COR-L47 (cell line): Measurements from ENCODE around the gene KIF4A.
A peak's percentile ranks its signal among the peaks of the same experiment; 100 is the strongest.
"Not testable (repeated sequence)": the region's sequence is repeated elsewhere in the genome, so short reads cannot be mapped to it uniquely, and the experiment has no call there.

Experiments used
- DNase-seq: peaks from one replicate; lab custom pipeline; 2025; lab: John Stamatoyannopoulos, UW

KIF4A gene

DNA sequence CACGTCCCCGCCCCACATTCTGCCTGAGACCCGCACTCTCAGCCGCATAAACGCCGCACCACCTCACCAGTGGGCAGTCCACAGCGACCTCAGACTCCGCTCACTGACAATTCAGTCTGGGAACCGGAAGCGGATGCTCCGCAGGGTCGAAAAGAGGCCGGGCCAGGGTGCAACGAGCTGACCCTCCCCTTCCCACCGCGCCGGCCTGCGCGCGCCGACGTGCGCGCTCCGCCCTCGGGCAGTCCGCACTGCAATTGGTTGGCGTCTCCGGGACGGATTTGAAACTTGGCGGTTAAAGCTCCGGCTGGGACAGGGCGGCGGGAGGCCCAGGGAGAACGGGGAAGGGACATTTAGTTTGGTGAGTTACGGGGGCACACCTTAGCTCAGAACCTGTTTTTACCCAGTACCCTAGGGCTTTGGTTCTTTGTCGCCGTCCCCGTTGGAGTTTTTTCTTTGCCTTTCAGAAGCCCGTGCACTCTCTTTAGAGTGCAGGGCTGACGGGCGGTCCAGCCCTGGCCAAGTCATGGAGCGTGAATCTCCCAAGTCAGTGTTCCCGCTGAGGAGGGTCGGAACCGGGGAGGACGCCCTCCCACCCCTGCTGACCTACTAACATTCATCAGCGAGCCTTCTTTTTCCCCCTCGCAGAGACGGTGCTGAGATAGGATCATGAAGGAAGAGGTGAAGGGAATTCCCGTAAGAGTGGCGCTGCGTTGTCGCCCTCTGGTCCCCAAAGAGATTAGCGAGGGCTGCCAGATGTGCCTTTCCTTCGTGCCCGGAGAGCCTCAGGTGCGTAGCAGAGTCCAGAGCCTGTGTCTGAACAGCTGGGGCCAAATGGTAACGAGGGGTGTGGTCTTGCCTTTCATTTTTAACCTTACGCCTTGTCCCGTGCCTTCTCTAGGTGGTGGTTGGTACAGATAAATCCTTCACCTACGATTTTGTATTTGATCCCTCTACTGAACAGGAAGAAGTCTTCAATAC lies at the start of gene KIF4A, which contains the start of gene PDZD11:
Gene KIF4A, plus strand, starts transcription at position 312 of the 978 bp plus-strand sequence. Its CDS starts 355 bp downstream, at position 667.
Gene PDZD11, minus strand, starts transcription at position 135 of the 978 bp plus-strand sequence. CDS start 586 bp downstream, outside the sequence.
- peak; percentile 51 for DNase-seq

- DNase-seq: no peak
These were observed 49.2 kb upstream of the KIF4A start for GRCh38 chrX:70240751-70241150.

- DNase-seq: no peak
These were observed 48.4 kb upstream of the KIF4A start for GRCh38 chrX:70241501-70241900.

DNA sequence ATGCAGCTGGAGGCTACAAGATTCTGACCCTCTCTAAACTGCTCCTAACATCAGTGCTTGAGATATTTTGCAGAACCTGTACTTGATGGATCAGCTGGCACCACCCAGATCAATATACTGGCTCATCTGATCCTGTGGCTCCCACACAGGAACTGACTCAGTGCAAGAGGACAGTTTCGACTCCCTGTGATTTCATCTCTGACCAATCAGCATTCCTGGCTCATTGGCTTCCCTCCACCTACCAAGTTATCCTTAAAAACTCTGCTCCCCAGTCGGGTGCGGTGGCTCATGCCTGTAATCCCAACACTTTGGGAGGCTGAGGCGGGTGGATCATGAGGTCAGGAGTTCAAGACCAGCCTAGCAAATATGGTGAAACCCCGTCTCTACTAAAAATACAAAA lies 46.3 kb upstream of the KIF4A start:
- DNase-seq: not testable (repeated sequence)

DNA sequence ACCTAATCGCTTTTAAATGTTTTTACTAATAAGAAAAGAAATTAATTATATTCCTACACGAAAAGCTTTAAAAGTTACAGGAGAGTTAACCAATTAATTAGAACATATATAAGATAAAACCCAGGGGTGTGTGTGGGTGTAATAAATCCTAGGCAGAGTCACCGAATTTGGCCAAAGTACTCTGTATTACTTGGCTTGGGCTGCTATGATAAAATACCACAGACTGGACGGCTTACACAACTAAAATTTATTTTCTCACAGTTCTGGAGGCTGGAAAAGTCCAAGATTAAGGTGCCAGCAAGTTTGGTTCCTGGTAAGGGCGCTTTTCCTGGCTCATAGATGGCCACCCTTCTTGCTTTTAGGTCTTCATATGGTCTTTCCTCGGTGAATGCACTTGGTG lies 45.0 kb upstream of the KIF4A start:
- DNase-seq: no peak

DNA sequence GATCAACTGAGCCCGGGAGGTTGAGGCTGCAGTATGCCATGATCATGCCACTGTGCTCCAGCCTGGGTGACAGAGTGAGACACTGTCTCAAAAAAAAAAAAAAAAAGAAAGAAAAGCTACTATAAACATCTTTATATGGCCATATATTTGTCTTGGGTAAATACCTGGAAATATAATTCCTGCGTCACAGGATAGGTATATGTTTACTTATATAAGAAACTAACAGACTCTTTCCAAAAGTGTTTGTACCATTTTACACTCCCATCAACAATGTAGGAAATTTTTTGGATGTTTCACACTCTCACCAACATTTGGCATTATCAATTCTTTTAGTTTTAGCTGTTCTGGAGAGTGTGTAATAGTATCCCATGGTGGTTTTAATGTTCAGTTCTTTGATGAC lies 42.7 kb upstream of the KIF4A start:
- DNase-seq: no peak

GRCh38 chrX:70252491-70252890 lies 37.4 kb upstream of the KIF4A start:
- DNase-seq: no peak

DNA sequence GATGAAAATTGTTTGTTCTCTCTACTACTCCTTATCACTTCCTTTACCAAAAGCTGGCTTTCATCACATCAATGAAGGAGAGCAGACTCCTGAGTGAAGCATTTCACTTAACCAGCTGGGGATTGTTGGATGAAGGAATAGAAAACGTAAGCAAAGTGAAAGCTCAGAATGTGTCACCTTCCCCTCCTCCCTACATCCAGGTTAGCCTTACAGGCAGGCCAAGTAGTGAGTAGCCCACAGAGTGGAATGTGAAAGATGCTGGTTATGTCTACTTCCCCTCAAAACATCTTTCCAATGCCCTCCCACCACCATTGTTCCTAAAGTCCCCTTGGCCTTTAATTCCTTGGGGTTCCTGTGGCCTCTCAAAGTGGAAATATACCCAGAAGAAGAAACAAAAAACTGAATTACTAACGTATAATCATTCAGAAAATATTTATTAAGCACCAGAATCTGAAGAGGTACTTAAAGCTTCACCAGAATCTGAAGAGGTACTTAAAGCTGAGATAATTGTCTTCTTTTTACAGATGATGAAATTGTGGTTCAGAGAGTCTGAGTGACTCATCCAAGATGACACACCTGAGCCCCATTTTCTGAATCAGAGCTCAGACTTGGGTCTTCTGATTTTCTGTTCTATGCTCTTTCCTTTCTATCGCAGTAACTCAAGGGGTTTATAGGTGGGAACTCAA lies 36.4 kb upstream of the KIF4A start:
- no peak for DNase-seq

- DNase-seq: no peak
These were observed 35.9 kb upstream of the KIF4A start for GRCh38 chrX:70254063-70254400.

- no peak for DNase-seq
These were observed 35.0 kb upstream of the KIF4A start for GRCh38 chrX:70254909-70255308.

DNA sequence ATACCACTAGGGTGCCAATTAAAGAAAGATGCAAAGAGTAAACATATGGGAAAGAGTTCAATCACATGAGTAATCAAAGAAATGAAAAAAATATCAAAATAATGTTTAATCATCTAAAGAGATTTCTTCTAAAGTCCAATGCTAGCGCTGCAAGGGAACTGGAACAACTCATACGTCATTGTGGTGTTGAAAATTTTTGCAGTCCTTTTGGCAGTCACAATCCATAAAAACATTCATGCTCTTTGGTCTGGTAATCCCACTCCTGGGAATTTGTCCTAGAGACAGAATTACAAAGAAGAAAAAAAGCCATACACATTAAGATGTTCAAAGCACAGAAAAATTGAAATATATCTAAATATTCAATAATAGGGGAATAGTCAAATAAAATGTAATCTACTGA lies 34.5 kb upstream of the KIF4A start:
- DNase-seq: no peak

DNA sequence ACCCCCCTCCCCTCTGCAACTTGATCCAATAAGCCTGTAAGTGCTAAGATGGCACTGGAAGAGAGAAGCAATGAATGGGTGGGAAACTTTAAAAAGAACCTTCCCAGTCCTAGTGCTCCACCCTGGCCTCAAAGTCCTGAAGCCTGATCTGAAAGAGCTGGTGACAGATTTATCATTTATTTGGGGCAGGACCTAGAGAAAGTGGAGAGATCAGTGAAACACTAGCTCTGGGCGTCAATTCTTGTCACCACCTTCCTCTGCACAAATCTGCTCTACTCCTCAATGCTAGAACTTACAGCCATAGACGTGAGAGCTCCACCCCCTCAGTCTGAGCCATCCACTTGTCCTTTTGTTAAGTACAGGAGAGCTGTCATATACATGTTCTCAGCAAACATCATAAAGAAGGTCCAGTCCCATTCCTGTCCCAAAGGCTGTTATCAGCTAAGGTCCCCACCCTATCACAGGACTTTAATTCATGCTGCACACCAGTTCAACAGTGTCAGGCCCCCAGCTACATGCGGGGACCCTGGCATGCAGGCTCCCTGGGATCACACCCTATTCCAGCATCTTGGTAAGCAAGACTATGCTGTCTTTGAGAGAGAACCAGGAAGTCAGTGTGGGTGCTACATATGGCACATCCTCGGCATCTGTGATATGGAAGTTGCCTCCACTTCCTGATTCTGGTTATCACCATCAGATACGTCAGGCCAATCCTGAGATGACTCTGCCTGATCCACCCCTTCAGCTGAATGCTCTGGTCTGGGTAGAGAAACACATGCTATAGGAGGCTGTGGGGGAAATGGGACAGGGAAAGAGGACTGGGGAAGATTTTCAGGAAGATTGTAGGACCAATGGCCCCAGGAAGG lies 32.2 kb upstream of the KIF4A start:
- DNase-seq: no peak

DNA sequence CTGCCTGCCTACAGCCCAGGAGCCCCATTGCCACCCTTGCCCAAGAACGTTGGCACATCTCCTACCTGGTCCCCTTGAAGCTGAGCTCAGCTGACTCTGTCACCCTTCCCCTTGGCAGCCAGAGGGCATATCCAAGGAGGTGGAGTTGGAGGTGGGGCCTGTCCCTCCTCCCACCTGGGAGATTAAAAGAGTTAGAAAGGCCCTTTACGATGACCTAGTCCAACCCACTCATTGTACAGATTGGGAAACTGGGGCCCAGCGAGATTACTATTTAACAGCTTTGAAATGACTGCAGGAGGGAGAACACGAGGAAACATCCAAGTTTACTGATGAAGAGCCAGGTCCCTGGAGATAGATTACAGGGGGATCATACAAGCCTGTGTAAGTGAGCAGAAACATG lies 29.8 kb upstream of the KIF4A start, which contains the start of gene P2RY4:
Gene P2RY4, minus strand, starts transcription at position 101 of the 400 bp plus-strand sequence. CDS start 580 bp downstream, outside the sequence.
- no peak for DNase-seq

DNA sequence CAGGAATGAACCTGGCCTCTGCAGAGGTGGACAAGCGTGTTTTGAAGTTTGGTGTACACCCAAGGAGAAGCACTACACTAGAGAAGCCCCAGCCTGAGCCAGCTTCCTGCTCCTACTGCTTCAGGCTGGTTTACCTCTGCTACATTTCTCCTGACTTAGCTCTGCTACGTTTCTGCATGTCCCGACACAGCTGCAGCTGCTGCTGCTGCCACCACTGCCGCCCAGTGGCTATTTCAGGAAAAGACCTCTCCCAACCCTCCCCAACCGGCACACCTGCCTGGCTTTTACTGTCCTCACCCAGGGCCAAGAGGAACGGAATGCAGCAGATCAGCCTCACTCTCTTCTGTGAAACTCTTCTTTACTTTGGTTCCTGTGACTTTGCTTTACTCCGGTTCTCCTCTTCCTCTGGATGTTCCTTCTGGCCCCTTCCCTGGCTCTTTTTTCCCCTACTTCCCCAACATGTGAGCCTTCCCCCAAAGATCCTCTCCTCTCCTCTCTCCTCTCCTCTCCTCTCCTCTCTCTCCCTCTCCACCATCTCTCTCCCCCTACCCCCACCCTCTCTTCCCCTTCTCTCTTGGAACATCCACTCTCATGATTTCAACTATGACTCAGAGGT lies 26.8 kb upstream of the KIF4A start:
- DNase-seq: peak; percentile 61

GRCh38 chrX:70264784-70265183 lies 25.1 kb upstream of the KIF4A start:
- no peak for DNase-seq

GRCh38 chrX:70268034-70268433 lies 21.9 kb upstream of the KIF4A start, which contains the start of gene ARR3:
TSS of gene ARR3 (plus strand) at chrX:70268334. CDS start at chrX:70269386, 1,052 bp downstream.
- DNase-seq: no peak

- not testable (repeated sequence) for DNase-seq
These were observed 15.9 kb upstream of the KIF4A start for GRCh38 chrX:70274029-70274428.

DNA sequence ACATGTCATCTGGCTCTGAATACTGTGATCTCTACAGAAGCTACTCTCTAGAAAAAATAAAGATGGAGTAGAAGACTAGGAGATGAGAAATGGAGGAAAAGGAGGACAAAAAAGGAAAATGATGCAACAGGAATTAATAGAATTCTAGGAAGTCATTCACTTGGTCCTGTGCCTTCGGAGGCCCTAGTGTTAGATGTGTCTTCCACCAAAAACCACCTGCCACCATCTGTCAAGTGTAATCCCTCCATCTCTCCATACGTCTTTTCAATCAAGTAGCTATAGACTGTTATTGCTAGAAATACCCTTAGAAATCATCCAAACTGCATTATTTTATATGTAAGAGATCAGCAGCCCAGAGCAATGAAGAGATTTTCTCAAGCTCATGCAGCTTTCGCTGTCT lies 10.8 kb upstream of the KIF4A start:
- no peak for DNase-seq

DNA sequence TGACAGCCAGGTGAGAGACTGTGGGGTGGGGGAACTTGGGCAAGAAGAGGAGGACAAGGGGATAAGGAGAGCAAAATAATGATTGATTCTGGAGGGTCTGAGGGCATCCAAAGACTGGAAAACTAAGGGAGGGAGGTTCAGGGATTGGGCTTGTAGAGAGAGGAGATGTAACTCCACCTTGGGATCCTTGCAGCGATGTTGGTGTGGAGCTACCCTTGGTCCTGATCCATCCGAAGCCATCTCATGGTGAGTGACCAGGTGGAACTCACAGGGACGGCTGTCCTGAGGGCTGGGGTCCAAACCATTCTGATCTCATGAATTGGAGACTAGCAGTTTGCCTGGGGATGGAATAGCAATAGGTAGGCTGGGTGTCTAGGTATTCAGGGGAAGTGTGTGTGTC lies 9.3 kb upstream of the KIF4A start:
- no peak for DNase-seq

DNA sequence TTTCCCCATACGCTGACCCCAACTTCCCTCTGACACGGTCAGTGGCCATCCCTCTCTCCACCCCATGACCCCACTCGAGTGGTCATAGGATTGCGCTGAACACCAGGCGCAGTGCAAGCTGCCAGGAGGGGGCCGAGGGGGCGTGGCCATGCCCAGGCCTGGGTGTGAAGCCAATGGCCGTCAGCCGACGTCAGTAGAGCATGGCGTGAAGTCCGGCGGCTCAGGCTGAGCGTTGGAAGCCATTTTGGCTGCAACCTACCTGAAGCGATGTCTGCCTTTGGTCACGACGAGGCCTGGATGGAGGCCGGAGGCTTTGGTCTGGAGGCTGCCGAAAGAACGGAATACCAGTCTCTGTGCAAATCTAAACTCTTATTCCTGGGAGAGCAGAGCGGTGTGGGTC lies 8.0 kb upstream of the KIF4A start, which contains the start of gene RAB41:
Gene RAB41, plus strand, starts transcription at position 222 of the 400 bp plus-strand sequence. Its CDS starts 46 bp downstream, at position 268.
- no peak for DNase-seq

GRCh38 chrX:70289168-70289792 lies 624 bp upstream of the KIF4A start:
- DNase-seq: no peak
